GM12878 (cell line): Measurements from ENCODE around the gene MYO1E. TPM values are rescaled to one million over a fixed set of nuclear protein-coding genes. Genes with fewer than 3 reads are reported as not detected.

Experiments used
- HDAC2 ChIP-seq: fragments of 200-600 bp; sonication (generic); IDR thresholded peaks from 2 replicates; pipeline ENCODE4 v1.6.1; 2017
- POLR2AphosphoS5 ChIP-seq: IDR thresholded peaks from 2 replicates; pipeline ENCODE4 v1.6.1; 2011; ENCODE audit warnings: mild to moderate bottlenecking, low read length, inconsistent platforms
- SREBF2 ChIP-seq: IDR thresholded peaks from 2 replicates; pipeline ENCODE4 v1.6.1; 2012; ENCODE audit warnings: mild to moderate bottlenecking, low read length
- polyA plus RNA-seq, 11 experiments: library from polyadenylated mRNA; depleted of rRNA in 4 of 11; unstranded in 6 of 11; stranded (reverse) in 5 of 11; fragments of >200 nt; fragmentation: Nextera tagmentation in 4 of 11; fragmentation: Illumina TruSeq in 1 of 11; extraction: Ambion mirVana in 4 of 11; extraction: Trizol in 1 of 11; gene quantifications; 1 replicate in 1 of 11; 2 replicates in 10 of 11; pipeline versions ENCODE4 v1.2.1 to v1.2.3, GENCODE V29; 2011 to 2016; ENCODE audit warnings: inconsistent platforms in 2 of 11, missing spikeins in 2 of 11, low read depth in 1 of 11
- total RNA-seq, 4 experiments: library from RNA; depleted of rRNA in 3 of 4; stranded (reverse); fragments of >200 nt in 3 of 4; fragmentation: Illumina TruSeq in 1 of 4; extraction: Trizol in 1 of 4; gene quantifications; 2 replicates each; pipeline versions ENCODE4 v1.2.1 to v1.2.3, GENCODE V29; 2013 to 2021
- TF ChIP-seq, protein P1 (sequence below): fragments of 450-650 bp; IDR thresholded peaks from 2 replicates; pipeline ENCODE4 v1.6.1; 2017; ENCODE audit warnings: mild to moderate bottlenecking, moderate library complexity
- TF ChIP-seq, protein P2 (sequence below): IDR thresholded peaks from 2 replicates; pipeline ENCODE4 v1.6.1; 2012; ENCODE audit warnings: low read depth, low read length, improper control_type of control experiment

Gene MYO1E
- total and polyA plus RNA-seq, 10 of the 15 experiments (the other 5 are each of a cell fraction or from before 2014, with no cell fraction given) = 10.3 to 266 (median 64.9) TPM

DNA sequence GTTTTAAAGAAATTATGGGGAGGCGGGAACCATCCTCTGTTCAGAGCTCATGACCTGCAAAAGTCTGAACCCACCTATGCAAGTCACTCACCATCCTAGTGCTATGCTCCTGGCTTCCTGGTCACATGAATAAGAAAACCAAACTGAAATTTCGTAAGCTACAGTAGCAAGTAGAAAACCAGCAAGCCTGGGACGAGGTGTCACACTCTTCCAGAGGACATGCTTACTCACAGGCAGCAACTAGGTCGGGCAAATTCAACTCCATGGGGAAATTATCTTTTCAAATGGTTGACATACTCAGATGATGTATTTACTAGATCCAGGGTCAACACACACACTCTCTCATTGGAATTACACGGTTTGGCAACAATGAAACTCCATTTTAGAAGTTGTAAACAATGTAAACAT lies 134.7 kb downstream of the MYO1E start (continued):
- TF ChIP-seq, protein P1, sequence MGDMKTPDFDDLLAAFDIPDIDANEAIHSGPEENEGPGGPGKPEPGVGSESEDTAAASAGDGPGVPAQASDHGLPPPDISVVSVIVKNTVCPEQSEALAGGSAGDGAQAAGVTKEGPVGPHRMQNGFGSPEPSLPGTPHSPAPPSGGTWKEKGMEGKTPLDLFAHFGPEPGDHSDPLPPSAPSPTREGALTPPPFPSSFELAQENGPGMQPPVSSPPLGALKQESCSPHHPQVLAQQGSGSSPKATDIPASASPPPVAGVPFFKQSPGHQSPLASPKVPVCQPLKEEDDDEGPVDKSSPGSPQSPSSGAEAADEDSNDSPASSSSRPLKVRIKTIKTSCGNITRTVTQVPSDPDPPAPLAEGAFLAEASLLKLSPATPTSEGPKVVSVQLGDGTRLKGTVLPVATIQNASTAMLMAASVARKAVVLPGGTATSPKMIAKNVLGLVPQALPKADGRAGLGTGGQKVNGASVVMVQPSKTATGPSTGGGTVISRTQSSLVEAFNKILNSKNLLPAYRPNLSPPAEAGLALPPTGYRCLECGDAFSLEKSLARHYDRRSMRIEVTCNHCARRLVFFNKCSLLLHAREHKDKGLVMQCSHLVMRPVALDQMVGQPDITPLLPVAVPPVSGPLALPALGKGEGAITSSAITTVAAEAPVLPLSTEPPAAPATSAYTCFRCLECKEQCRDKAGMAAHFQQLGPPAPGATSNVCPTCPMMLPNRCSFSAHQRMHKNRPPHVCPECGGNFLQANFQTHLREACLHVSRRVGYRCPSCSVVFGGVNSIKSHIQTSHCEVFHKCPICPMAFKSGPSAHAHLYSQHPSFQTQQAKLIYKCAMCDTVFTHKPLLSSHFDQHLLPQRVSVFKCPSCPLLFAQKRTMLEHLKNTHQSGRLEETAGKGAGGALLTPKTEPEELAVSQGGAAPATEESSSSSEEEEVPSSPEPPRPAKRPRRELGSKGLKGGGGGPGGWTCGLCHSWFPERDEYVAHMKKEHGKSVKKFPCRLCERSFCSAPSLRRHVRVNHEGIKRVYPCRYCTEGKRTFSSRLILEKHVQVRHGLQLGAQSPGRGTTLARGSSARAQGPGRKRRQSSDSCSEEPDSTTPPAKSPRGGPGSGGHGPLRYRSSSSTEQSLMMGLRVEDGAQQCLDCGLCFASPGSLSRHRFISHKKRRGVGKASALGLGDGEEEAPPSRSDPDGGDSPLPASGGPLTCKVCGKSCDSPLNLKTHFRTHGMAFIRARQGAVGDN = peak; percentile 52; the same call in 1 of the 2 replicates
- TF ChIP-seq POLR2AphosphoS5 (peak; percentile 69; the same call in 1 of the 2 replicates), SREBF2 (no peak), HDAC2 (no peak)
- TF ChIP-seq, protein P2, sequence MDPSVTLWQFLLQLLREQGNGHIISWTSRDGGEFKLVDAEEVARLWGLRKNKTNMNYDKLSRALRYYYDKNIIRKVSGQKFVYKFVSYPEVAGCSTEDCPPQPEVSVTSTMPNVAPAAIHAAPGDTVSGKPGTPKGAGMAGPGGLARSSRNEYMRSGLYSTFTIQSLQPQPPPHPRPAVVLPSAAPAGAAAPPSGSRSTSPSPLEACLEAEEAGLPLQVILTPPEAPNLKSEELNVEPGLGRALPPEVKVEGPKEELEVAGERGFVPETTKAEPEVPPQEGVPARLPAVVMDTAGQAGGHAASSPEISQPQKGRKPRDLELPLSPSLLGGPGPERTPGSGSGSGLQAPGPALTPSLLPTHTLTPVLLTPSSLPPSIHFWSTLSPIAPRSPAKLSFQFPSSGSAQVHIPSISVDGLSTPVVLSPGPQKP = no peak
- TF ChIP-seq, all 136 proteins: peak for 5
